ENCODE measurements around the gene MRPL49. TPM values are rescaled to one million over a fixed set of nuclear protein-coding genes. Genes with fewer than 3 reads are reported as not detected.
A peak's percentile ranks its signal among the peaks of the same experiment; 100 is the strongest.

MRPL49 gene
- total and polyA plus RNA-seq, 2 of the 13 experiments (the other 11 are each of a cell fraction or from before 2014, with no cell fraction given): 39.2 to 53.3 TPM

GRCh38 chr11:65083834-65084597 is 38.1 kb upstream of the MRPL49 start, which contains the start of the genes CDCA5 and ZFPL1 (continued):
- TF ChIP-seq, protein P1, sequence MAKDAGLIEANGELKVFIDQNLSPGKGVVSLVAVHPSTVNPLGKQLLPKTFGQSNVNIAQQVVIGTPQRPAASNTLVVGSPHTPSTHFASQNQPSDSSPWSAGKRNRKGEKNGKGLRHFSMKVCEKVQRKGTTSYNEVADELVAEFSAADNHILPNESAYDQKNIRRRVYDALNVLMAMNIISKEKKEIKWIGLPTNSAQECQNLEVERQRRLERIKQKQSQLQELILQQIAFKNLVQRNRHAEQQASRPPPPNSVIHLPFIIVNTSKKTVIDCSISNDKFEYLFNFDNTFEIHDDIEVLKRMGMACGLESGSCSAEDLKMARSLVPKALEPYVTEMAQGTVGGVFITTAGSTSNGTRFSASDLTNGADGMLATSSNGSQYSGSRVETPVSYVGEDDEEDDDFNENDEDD (CRISPR knock-in tag; IDR thresholded peaks at IDR 0.05; ENCODE audit: borderline replicate concordance): peak; percentile 100
- TF ChIP-seq ZNF546 (CRISPR knock-in tag; conservative IDR thresholded peaks at IDR 0.05): peak; percentile 72; the same call in 1 of the 2 replicates
- peak; percentile 8; the same call in 1 of the 2 replicates for TF ChIP-seq HOXA5 (CRISPR knock-in tag; IDR thresholded peaks at IDR 0.05)
- TF ChIP-seq ZNF230 (CRISPR knock-in tag; IDR thresholded peaks at IDR 0.05): peak; percentile 88
- peak; percentile 56; the same call in 1 of the 2 replicates for TF ChIP-seq ZNF607 (CRISPR knock-in tag; IDR thresholded peaks at IDR 0.05; ENCODE audit: borderline replicate concordance)
- TF ChIP-seq ZFY (CRISPR knock-in tag; IDR thresholded peaks at IDR 0.05): peak; percentile 88
- peak; percentile 91 for TF ChIP-seq HOXA9 (CRISPR knock-in tag; IDR thresholded peaks at IDR 0.05; ENCODE audit: borderline replicate concordance)
- peak; percentile 72; the same call in 1 of the 2 replicates for TF ChIP-seq MXD3 (CRISPR knock-in tag; IDR thresholded peaks at IDR 0.05)
- no peak for TF ChIP-seq XRCC5 (optimal IDR thresholded peaks at IDR 0.05; ENCODE audit: low read length)
- peak; percentile 43; the same call in 1 of the 2 replicates for TF ChIP-seq RFX5 (IDR thresholded peaks at IDR 0.05; ENCODE audit: low read depth, low read length)
- peak; percentile 91 for TF ChIP-seq ZNF543 (CRISPR knock-in tag; IDR thresholded peaks at IDR 0.05)
- no peak for TF ChIP-seq NR2F6 (IDR thresholded peaks at IDR 0.05)
- peak; percentile 48; the same call in 1 of the 2 replicates for TF ChIP-seq NR2F6 (CRISPR knock-in tag; IDR thresholded peaks at IDR 0.05)
- no peak for TF ChIP-seq TRIM24 (CRISPR knock-in tag; IDR thresholded peaks at IDR 0.05)
- TF ChIP-seq, protein P2, sequence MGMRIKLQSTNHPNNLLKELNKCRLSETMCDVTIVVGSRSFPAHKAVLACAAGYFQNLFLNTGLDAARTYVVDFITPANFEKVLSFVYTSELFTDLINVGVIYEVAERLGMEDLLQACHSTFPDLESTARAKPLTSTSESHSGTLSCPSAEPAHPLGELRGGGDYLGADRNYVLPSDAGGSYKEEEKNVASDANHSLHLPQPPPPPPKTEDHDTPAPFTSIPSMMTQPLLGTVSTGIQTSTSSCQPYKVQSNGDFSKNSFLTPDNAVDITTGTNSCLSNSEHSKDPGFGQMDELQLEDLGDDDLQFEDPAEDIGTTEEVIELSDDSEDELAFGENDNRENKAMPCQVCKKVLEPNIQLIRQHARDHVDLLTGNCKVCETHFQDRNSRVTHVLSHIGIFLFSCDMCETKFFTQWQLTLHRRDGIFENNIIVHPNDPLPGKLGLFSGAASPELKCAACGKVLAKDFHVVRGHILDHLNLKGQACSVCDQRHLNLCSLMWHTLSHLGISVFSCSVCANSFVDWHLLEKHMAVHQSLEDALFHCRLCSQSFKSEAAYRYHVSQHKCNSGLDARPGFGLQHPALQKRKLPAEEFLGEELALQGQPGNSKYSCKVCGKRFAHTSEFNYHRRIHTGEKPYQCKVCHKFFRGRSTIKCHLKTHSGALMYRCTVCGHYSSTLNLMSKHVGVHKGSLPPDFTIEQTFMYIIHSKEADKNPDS (CRISPR knock-in tag; IDR thresholded peaks at IDR 0.05): 0 out of 2 replicates have a peak, but pooled peaks have one; percentile 53
- TF ChIP-seq CSRNP2 (CRISPR knock-in tag; conservative IDR thresholded peaks at IDR 0.05; ENCODE audit: low read depth): peak; percentile 68; the same call in 1 of the 2 replicates
- no peak for TF ChIP-seq SCMH1 (CRISPR knock-in tag; IDR thresholded peaks at IDR 0.05; ENCODE audit: borderline replicate concordance)
- TF ChIP-seq, protein P3, sequence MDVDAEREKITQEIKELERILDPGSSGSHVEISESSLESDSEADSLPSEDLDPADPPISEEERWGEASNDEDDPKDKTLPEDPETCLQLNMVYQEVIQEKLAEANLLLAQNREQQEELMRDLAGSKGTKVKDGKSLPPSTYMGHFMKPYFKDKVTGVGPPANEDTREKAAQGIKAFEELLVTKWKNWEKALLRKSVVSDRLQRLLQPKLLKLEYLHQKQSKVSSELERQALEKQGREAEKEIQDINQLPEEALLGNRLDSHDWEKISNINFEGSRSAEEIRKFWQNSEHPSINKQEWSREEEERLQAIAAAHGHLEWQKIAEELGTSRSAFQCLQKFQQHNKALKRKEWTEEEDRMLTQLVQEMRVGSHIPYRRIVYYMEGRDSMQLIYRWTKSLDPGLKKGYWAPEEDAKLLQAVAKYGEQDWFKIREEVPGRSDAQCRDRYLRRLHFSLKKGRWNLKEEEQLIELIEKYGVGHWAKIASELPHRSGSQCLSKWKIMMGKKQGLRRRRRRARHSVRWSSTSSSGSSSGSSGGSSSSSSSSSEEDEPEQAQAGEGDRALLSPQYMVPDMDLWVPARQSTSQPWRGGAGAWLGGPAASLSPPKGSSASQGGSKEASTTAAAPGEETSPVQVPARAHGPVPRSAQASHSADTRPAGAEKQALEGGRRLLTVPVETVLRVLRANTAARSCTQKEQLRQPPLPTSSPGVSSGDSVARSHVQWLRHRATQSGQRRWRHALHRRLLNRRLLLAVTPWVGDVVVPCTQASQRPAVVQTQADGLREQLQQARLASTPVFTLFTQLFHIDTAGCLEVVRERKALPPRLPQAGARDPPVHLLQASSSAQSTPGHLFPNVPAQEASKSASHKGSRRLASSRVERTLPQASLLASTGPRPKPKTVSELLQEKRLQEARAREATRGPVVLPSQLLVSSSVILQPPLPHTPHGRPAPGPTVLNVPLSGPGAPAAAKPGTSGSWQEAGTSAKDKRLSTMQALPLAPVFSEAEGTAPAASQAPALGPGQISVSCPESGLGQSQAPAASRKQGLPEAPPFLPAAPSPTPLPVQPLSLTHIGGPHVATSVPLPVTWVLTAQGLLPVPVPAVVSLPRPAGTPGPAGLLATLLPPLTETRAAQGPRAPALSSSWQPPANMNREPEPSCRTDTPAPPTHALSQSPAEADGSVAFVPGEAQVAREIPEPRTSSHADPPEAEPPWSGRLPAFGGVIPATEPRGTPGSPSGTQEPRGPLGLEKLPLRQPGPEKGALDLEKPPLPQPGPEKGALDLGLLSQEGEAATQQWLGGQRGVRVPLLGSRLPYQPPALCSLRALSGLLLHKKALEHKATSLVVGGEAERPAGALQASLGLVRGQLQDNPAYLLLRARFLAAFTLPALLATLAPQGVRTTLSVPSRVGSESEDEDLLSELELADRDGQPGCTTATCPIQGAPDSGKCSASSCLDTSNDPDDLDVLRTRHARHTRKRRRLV (CRISPR knock-in tag; IDR thresholded peaks at IDR 0.05): no peak
- peak; percentile 18; the same call in 1 of the 2 replicates for TF ChIP-seq ZNF768 (CRISPR knock-in tag; IDR thresholded peaks at IDR 0.05)
- no peak for TF ChIP-seq AKAP8 (CRISPR knock-in tag; IDR thresholded peaks at IDR 0.05)

Measured in HepG2 (cell line).